ENCODE data around the gene TNRC6C.
"Not testable (repeated sequence)": the region's sequence is repeated elsewhere in the genome, so short reads cannot be mapped to it uniquely, and the experiment has no call there.

TNRC6C gene

GRCh38 chr17:78137392-78138203 lies 179.1 kb downstream of the TNRC6C start:
- DNase-seq (ENCODE audit: low spot score), result peak; percentile 30

- no peak for DNase-seq (ENCODE audit: low spot score)
These were observed 179.9 kb downstream of the TNRC6C start for GRCh38 chr17:78138204-78139060.

- DNase-seq (ENCODE audit: low spot score), result not testable (repeated sequence)
These were observed 181.3 kb downstream of the TNRC6C start for GRCh38 chr17:78139861-78140168.

- peak; percentile 97 for DNase-seq (ENCODE audit: low spot score)
These were observed 181.9 kb downstream of the TNRC6C start for GRCh38 chr17:78140169-78141051.

GRCh38 chr17:78141437-78142118 lies 183.1 kb downstream of the TNRC6C start:
- DNase-seq (ENCODE audit: low spot score), result no peak

- peak; percentile 98 for DNase-seq (ENCODE audit: low spot score)
These were observed 183.8 kb downstream of the TNRC6C start for GRCh38 chr17:78142119-78142861.

GRCh38 chr17:78143214-78144146 lies 185.0 kb downstream of the TNRC6C start:
- no peak for DNase-seq (ENCODE audit: low spot score)

GRCh38 chr17:78144147-78144719 lies 185.7 kb downstream of the TNRC6C start:
- DNase-seq (ENCODE audit: low spot score), result peak; percentile 41

- DNase-seq (ENCODE audit: low spot score), result peak; percentile 57
These were observed 186.5 kb downstream of the TNRC6C start for GRCh38 chr17:78144736-78145641.

GRCh38 chr17:78146471-78146869 lies 188.0 kb downstream of the TNRC6C start:
- DNase-seq (ENCODE audit: low spot score), result no peak

GRCh38 chr17:78146881-78147280 lies 188.4 kb downstream of the TNRC6C start:
- DNase-seq (ENCODE audit: low spot score), result no peak

- DNase-seq (ENCODE audit: low spot score), result no peak
These were observed 189.0 kb downstream of the TNRC6C start for GRCh38 chr17:78147315-78147998.

GRCh38 chr17:78148286-78149016 lies 189.9 kb downstream of the TNRC6C start:
- no peak for DNase-seq (ENCODE audit: low spot score)

GRCh38 chr17:78151514-78152008 lies 193.1 kb downstream of the TNRC6C start:
- peak; percentile 94 for DNase-seq (ENCODE audit: low spot score)

- no peak for DNase-seq (ENCODE audit: low spot score)
These were observed 196.7 kb downstream of the TNRC6C start for GRCh38 chr17:78154903-78155811.
